ENCODE results near the gene LMX1A. TPM values are rescaled to one million over a fixed set of nuclear protein-coding genes. Genes with fewer than 3 reads are reported as not detected.

Gene LMX1A
- polyA plus RNA-seq, 1 experiment: not detected

- H3K27me3 ChIP-seq (ENCODE audit: control insufficient read depth, insufficient read depth, low read length): peaks cover 34% of the 10 kb centered on the region
- no peaks in the 10 kb centered on the region for H3K36me3 ChIP-seq (ENCODE audit: control insufficient read depth, insufficient read depth, low read length)
- no peak for TF ChIP-seq CTCF (IDR thresholded peaks at IDR 0.05; ENCODE audit: insufficient read depth, low read depth, low read length)
- POLR2A ChIA-PET: no interaction called here
- CTCF ChIA-PET: interaction anchor here (0.7 to 1.5 kb wide), 2 partner anchors 14 to 16 kb away, joined by 5 to 19 read pairs; no protein-coding TSS in a partner anchor
- no peak for DNase-seq (ENCODE audit: low read depth)
- no peak overlapping the region for H3K4me3 ChIP-seq (ENCODE audit: low read depth, low read length)
These were observed 1.8 kb downstream of the LMX1A start for GRCh38 chr1:165354739-165355138.

GRCh38 chr1:165353731-165354671 lies 2.5 kb downstream of the LMX1A start:
- Histone ChIP-seq H3K27me3 (ENCODE audit: control insufficient read depth, insufficient read depth, low read length) (peaks cover 34% of the 10 kb centered on the region), H3K36me3 (ENCODE audit: control insufficient read depth, insufficient read depth, low read length) (no peaks in the 10 kb centered on the region), H3K4me3 (ENCODE audit: low read depth, low read length) (no peak overlapping the region)
- TF ChIP-seq CTCF (IDR thresholded peaks at IDR 0.05; ENCODE audit: insufficient read depth, low read depth, low read length): no peak
- DNase-seq (ENCODE audit: low read depth): no peak
- ChIA-PET POLR2A (no interaction called here), CTCF (interaction anchor here (1.5 kb wide), 1 partner anchor 14 kb away, joined by 19 read pairs; no protein-coding TSS in a partner anchor)

- no peak for DNase-seq (ENCODE audit: low read depth)
- ChIA-PET CTCF (interaction anchor here (4.5 kb wide), 1 partner anchor 16 kb away, joined by 40 read pairs; no protein-coding TSS in a partner anchor), POLR2A (no interaction called here)
- Histone ChIP-seq H3K4me3 (ENCODE audit: low read depth, low read length) (no peak overlapping the region), H3K36me3 (ENCODE audit: control insufficient read depth, insufficient read depth, low read length) (no peaks in the 10 kb centered on the region), H3K27me3 (ENCODE audit: control insufficient read depth, insufficient read depth, low read length) (peaks cover 36% of the 10 kb centered on the region)
- TF ChIP-seq CTCF (IDR thresholded peaks at IDR 0.05; ENCODE audit: insufficient read depth, low read depth, low read length): no peak
These were observed 3.8 kb downstream of the LMX1A start for GRCh38 chr1:165352442-165353293.

- no peak for DNase-seq (ENCODE audit: low read depth)
- TF ChIP-seq CTCF (IDR thresholded peaks at IDR 0.05; ENCODE audit: insufficient read depth, low read depth, low read length): no peak
- no peaks in the 10 kb centered on the region for H3K36me3 ChIP-seq (ENCODE audit: control insufficient read depth, insufficient read depth, low read length)
- H3K4me3 ChIP-seq (ENCODE audit: low read depth, low read length): no peak overlapping the region
- ChIA-PET CTCF (interaction anchor here (0.6 to 4.5 kb wide), 2 partner anchors 16 to 43 kb away, joined by 4 to 40 read pairs; no protein-coding TSS in a partner anchor), POLR2A (no interaction called here)
- peaks cover 33% of the 10 kb centered on the region for H3K27me3 ChIP-seq (ENCODE audit: control insufficient read depth, insufficient read depth, low read length)
These were observed 4.6 kb downstream of the LMX1A start for GRCh38 chr1:165351863-165352441.
